Breast epithelium (tissue), 3 donors: ENCODE results near the gene OTUD5.

Source experiments
- CTCF ChIP-seq, 3 donors: fragments of 450-650 bp; IDR thresholded peaks; one replicate each; pipeline ENCODE4 v1.5.1; 2016 to 2017; ENCODE audit warnings: antibody characterized with exemption in 3 of 3, mild to moderate bottlenecking in 3 of 3, moderate library complexity in 3 of 3
- POLR2A ChIP-seq: fragments of 450-650 bp; IDR thresholded peaks from one replicate; pipeline ENCODE4 v1.6.1; 2016; ENCODE audit warnings: antibody characterized with exemption, mild to moderate bottlenecking, moderate library complexity

GRCh38 chrX:48920718-48921104, 36.7 kb downstream of the OTUD5 start:
- TF ChIP-seq CTCF (IDR thresholded peaks at IDR 0.05): no peak
- TF ChIP-seq POLR2A: no peak
